Type B pancreatic cell (in vitro differentiated cells): ENCODE data around the gene CFAP65. TPM values are rescaled to one million over a fixed set of nuclear protein-coding genes. Genes with fewer than 3 reads are reported as not detected.

Source experiments
- DNase-seq: peaks from one replicate; pipeline ENCODE4 v3.0.0; 2021; ENCODE audit warnings: mixed read lengths; ENCODE audit not compliant: unreplicated experiment; ENCODE audit errors: extremely low spot score
- H3K27ac Mint-ChIP-seq: 2 replicates; pipeline ENCODE4 v1.8.0; 2021; ENCODE audit warnings: mild to moderate bottlenecking, mixed read lengths
- H3K27me3 Mint-ChIP-seq: 2 replicates; pipeline ENCODE4 v1.8.0; 2021; ENCODE audit warnings: mixed read lengths
- H3K36me3 Mint-ChIP-seq: 2 replicates; pipeline ENCODE4 v1.8.0; 2021; ENCODE audit warnings: mixed read lengths
- H3K4me1 Mint-ChIP-seq: one replicate; pipeline ENCODE4 v1.8.0; 2021; ENCODE audit warnings: mixed read lengths; ENCODE audit not compliant: unreplicated experiment
- H3K4me3 Mint-ChIP-seq: 2 replicates; pipeline ENCODE4 v1.8.0; 2021; ENCODE audit warnings: mild to moderate bottlenecking, mixed read lengths
- H3K9me3 Mint-ChIP-seq: 2 replicates; pipeline ENCODE4 v1.8.0; 2021; ENCODE audit warnings: mixed read lengths
- CTCF ChIP-seq: fragments of 200-600 bp; sonication (generic); conservative IDR thresholded peaks from 2 replicates; pipeline ENCODE4 v1.5.0; 2021; ENCODE audit warnings: antibody characterized with exemption, mild to moderate bottlenecking
- total RNA-seq: library from RNA; stranded (reverse); gene quantifications from 2 replicates; pipeline ENCODE4 v1.2.1, GENCODE V29; 2021; ENCODE audit warnings: low replicate concordance

CFAP65 gene
- total RNA-seq, 1 donor from 2014 or later: 2.1 TPM

- Mint-ChIP-seq H3K4me3 (no peak overlapping the region), H3K27ac (no peak overlapping the region), H3K9me3 (no peaks in the 10 kb centered on the region), H3K27me3 (peaks cover 3% of the 10 kb centered on the region), H3K36me3 (peaks cover 4% of the 10 kb centered on the region), H3K4me1 (no peaks in the 10 kb centered on the region)
- TF ChIP-seq CTCF: no peak
- no peak for DNase-seq
Observed at GRCh38 chr2:219081096-219081495, 39.8 kb upstream of the CFAP65 start.

DNA sequence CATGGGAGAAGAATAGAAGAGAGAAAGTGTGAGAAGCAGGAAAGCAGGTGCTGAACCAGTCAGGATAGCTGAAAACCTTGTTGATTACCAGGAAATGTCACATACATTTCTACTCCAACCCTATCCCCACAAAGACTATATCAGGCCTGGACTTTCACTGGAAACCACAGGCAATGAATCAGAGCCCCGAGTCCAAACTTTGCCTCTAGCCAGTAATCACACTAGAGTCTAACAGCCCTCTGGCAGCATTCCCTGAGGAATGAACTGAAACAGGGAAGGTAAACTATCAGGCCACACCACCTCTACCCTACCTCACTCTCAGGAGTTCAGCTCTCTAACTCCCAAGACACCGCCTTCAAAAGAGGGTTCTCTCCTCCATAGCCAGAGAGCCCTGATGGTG is 38.1 kb upstream of the CFAP65 start:
- H3K36me3 Mint-ChIP-seq: peaks cover 7% of the 10 kb centered on the region
- no peak for TF ChIP-seq CTCF
- H3K27me3 Mint-ChIP-seq: peaks cover 3% of the 10 kb centered on the region
- H3K9me3 Mint-ChIP-seq: no peaks in the 10 kb centered on the region
- no peak for DNase-seq
- no peak overlapping the region for H3K27ac Mint-ChIP-seq
- H3K4me1 Mint-ChIP-seq: no peaks in the 10 kb centered on the region
- no peak overlapping the region for H3K4me3 Mint-ChIP-seq

- H3K4me3 Mint-ChIP-seq: no peak overlapping the region
Observed at GRCh38 chr2:219078951-219079350, 37.6 kb upstream of the CFAP65 start.

GRCh38 chr2:219078126-219078525 is 36.8 kb upstream of the CFAP65 start:
- no peaks in the 10 kb centered on the region for H3K4me1 Mint-ChIP-seq
- DNase-seq: no peak
- H3K9me3 Mint-ChIP-seq: no peaks in the 10 kb centered on the region
- no peak overlapping the region for H3K4me3 Mint-ChIP-seq
- no peak for TF ChIP-seq CTCF
- peaks cover 7% of the 10 kb centered on the region for H3K36me3 Mint-ChIP-seq
- peaks cover 3% of the 10 kb centered on the region for H3K27me3 Mint-ChIP-seq
- no peak overlapping the region for H3K27ac Mint-ChIP-seq

More at GRCh38 chr2:219078951-219079350, 37.6 kb upstream of the CFAP65 start:
- H3K9me3 Mint-ChIP-seq: no peaks in the 10 kb centered on the region
- peaks cover 7% of the 10 kb centered on the region for H3K36me3 Mint-ChIP-seq
- H3K4me1 Mint-ChIP-seq: no peaks in the 10 kb centered on the region
- no peak overlapping the region for H3K27ac Mint-ChIP-seq
- no peak for DNase-seq
- H3K27me3 Mint-ChIP-seq: peaks cover 3% of the 10 kb centered on the region
- TF ChIP-seq CTCF: no peak

DNA sequence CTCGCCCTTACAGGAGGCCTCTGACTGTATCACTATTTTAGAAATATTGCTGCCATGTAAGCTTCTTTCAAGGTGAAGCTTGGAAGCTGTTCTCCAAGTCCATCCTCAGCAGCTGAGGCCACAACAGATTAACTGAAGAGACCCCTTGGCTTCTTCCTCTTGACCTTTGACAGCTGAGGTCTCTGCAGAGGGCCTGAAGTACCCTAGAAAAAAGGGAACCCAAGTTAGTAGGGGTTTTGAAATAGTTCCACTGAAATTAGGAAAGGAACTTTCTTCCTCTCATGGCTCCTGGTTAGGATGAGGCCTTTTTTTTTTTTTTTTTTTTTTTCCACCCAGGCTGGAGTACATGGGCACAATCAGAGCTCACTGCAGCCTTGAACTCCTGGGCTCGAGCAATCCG is 34.9 kb upstream of the CFAP65 start:
- Mint-ChIP-seq H3K4me3 (no peak overlapping the region), H3K36me3 (peaks cover 7% of the 10 kb centered on the region), H3K27me3 (no peaks in the 10 kb centered on the region), H3K9me3 (no peaks in the 10 kb centered on the region), H3K27ac (no peak overlapping the region), H3K4me1 (no peaks in the 10 kb centered on the region)
- DNase-seq: no peak
- no peak for TF ChIP-seq CTCF

DNA sequence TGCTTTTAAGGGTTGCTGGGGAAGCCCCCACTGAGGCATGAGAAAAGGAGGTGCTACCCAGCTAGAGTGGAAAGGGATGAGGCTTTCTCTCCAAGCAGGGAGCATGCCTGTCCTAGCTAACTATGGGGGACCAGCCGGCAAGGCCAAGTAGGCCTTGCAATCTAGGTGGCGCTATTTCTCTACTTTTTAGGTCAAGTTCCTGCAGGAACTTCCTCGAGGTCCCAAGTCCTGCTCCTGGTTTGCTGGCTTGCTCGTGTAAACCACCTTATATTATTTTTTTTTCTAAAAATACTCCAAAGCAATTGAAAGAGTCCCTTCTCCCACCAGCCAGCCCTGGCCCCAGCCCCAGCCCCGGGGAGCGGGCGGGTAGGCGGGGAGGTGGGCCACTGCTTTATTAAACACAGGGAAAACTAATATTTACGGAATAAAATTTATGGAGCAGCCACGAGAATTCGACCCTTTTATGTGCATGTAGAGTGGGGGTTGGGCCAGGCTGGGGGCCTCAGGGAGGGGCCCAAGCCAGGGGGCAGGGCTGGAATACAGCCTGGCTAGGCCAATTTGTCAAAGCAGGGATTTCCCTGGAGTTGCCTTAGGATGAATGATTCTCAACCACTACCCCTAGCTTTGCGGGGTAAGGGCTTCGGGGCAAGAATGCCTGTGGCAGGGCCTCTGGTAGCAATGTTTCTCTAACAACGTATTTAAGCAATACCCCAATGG is 32.3 kb upstream of the CFAP65 start:
- peaks cover 7% of the 10 kb centered on the region for H3K36me3 Mint-ChIP-seq
- TF ChIP-seq CTCF: peak; percentile 73
- no peaks in the 10 kb centered on the region for H3K9me3 Mint-ChIP-seq
- no peaks in the 10 kb centered on the region for H3K27me3 Mint-ChIP-seq
- H3K4me3 Mint-ChIP-seq: no peak overlapping the region
- H3K4me1 Mint-ChIP-seq: no peaks in the 10 kb centered on the region
- peak overlapping the region; percentile 36 for H3K27ac Mint-ChIP-seq
- DNase-seq: no peak
